ENCODE measurements around the gene HSPA6. TPM values are rescaled to one million over a fixed set of nuclear protein-coding genes. Genes with fewer than 3 reads are reported as not detected.
"Not testable (repeated sequence)": the region's sequence is repeated elsewhere in the genome, so short reads cannot be mapped to it uniquely, and the experiment has no call there.

HSPA6 gene
- polyA plus RNA-seq, 1 donor from 2014 or later, result 0.80 TPM

DNA sequence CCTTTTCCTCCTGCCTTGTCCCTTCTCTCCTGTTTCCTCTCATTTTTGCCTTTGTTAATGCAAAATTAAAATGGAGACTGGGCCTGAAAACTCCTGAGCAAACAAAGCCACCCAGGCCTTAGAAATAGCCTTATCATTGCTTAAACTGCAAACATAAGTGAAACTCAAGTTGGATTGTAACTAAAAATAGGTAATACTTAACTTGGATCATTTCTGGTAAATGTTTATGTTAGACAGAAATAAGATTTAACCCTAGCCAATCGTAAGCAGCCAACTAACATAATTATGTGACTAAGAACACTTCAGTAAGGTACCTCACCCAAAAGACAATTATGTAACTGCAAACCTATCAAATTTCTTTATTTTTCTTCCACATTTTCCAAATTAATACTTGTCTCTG, 10.4 kb upstream of the HSPA6 start:
- not testable (repeated sequence) for H3K36me3 Mint-ChIP-seq, H3K4me3 Mint-ChIP-seq, H3K27me3 Mint-ChIP-seq, H3K9me3 Mint-ChIP-seq, H3K4me1 Mint-ChIP-seq, H3K27ac Mint-ChIP-seq

DNA sequence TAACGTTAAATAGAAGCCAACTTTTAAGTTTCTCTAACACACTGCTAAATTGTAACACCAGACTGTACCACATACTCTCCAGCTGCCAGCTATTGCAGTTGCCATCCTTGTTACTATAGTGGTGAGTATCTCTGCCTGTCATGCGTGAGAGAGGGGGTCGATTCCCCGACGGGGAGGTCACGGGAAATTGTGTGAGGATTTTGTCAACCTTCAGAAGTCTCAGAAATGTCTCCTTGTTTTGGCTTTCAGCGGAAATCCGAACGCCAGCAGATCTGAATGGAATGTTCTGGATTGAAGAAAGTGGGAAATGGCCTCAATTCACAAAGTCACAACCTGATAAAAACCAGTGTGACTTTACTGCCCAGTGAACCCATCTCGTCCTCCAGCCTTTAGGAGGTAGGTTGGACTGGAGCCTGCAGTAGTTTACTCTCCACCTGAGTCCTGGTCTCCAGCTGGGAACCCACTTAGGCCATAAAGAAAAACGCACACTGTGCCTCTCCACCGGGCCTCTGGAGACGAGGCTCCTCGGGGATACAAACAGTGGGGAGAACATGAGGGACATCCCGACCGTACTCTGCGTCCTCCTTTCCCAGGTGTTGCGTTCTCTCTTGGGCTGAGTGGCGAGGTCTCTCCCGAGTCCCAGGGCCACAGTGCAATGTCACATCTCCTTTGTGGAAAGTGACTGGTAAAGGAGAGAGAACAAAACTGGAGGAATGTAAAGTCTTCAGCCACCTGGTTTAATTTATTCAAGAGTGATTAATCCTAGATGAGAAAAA, 1.1 kb upstream of the HSPA6 start:
- H3K9me3 Mint-ChIP-seq, H3K27me3 Mint-ChIP-seq, H3K36me3 Mint-ChIP-seq: not testable (repeated sequence)
- Mint-ChIP-seq H3K27ac (peak overlapping the region; percentile 98 to 100 (median 99)), H3K4me1 (peaks cover 0 to 12% (median 1%) of the 10 kb centered on the region in 3 donors), H3K4me3 (peak overlapping the region; percentile 89 to 98 (median 94))

DNA sequence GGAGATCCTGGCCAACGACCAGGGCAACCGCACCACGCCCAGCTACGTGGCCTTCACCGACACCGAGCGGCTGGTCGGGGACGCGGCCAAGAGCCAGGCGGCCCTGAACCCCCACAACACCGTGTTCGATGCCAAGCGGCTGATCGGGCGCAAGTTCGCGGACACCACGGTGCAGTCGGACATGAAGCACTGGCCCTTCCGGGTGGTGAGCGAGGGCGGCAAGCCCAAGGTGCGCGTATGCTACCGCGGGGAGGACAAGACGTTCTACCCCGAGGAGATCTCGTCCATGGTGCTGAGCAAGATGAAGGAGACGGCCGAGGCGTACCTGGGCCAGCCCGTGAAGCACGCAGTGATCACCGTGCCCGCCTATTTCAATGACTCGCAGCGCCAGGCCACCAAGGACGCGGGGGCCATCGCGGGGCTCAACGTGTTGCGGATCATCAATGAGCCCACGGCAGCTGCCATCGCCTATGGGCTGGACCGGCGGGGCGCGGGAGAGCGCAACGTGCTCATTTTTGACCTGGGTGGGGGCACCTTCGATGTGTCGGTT, 477 bp downstream of the HSPA6 start:
- peak overlapping the region; percentile 66 to 98 (median 89) for H3K4me3 Mint-ChIP-seq
- peak overlapping the region in 1 of 3 donors; percentile 53 for H3K27ac Mint-ChIP-seq
- H3K9me3 Mint-ChIP-seq, H3K27me3 Mint-ChIP-seq, H3K36me3 Mint-ChIP-seq: not testable (repeated sequence)
- H3K4me1 Mint-ChIP-seq, result peaks cover 0 to 13% (median 1%) of the 10 kb centered on the region in 3 donors

DNA sequence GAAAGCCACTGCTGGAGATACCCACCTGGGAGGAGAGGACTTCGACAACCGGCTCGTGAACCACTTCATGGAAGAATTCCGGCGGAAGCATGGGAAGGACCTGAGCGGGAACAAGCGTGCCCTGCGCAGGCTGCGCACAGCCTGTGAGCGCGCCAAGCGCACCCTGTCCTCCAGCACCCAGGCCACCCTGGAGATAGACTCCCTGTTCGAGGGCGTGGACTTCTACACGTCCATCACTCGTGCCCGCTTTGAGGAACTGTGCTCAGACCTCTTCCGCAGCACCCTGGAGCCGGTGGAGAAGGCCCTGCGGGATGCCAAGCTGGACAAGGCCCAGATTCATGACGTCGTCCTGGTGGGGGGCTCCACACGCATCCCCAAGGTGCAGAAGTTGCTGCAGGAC, 981 bp downstream of the HSPA6 start:
- H3K27me3 Mint-ChIP-seq, H3K9me3 Mint-ChIP-seq, H3K36me3 Mint-ChIP-seq: not testable (repeated sequence)
- Mint-ChIP-seq H3K4me1 (peaks cover 0 to 18% (median 0%) of the 10 kb centered on the region in 3 donors), H3K27ac (peak overlapping the region in 1 of 3 donors; percentile 53), H3K4me3 (peak overlapping the region in 3 of 4 donors; percentile 84 to 89 (median 89))

DNA sequence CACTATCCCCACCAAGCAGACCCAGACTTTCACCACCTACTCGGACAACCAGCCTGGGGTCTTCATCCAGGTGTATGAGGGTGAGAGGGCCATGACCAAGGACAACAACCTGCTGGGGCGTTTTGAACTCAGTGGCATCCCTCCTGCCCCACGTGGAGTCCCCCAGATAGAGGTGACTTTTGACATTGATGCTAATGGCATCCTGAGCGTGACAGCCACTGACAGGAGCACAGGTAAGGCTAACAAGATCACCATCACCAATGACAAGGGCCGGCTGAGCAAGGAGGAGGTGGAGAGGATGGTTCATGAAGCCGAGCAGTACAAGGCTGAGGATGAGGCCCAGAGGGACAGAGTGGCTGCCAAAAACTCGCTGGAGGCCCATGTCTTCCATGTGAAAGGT, 1.6 kb downstream of the HSPA6 start:
- Mint-ChIP-seq H3K4me1 (peaks cover 0 to 24% (median 0%) of the 10 kb centered on the region in 3 donors), H3K4me3 (peak overlapping the region in 1 of 4 donors; percentile 83)
- not testable (repeated sequence) for H3K27ac Mint-ChIP-seq, H3K9me3 Mint-ChIP-seq, H3K36me3 Mint-ChIP-seq, H3K27me3 Mint-ChIP-seq

DNA sequence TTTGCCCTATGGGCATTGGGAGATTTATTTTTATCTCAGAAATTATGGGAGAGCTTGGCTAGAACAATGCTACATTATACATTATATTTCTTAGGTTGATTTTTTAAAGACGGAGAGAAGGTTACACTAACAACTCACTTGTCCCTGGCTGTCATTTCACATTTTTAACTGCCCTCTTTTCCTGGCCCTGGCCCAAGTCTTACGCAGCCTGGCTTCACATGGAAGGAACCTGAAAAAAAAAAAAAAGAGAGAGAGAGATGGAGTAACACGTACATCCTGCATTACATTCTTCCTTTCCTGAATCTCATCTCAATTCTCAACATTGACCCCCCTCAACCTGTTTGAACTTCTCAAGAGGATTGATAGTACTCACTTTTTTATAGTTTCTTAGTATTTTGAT, 4.2 kb downstream of the HSPA6 start:
- H3K36me3 Mint-ChIP-seq, H3K27me3 Mint-ChIP-seq, H3K9me3 Mint-ChIP-seq: not testable (repeated sequence)
- Mint-ChIP-seq H3K4me1 (peaks cover 0 to 21% (median 1%) of the 10 kb centered on the region in 3 donors), H3K27ac (peak overlapping the region in 1 of 3 donors; percentile 46), H3K4me3 (peak overlapping the region in 1 of 4 donors; percentile 52)

DNA sequence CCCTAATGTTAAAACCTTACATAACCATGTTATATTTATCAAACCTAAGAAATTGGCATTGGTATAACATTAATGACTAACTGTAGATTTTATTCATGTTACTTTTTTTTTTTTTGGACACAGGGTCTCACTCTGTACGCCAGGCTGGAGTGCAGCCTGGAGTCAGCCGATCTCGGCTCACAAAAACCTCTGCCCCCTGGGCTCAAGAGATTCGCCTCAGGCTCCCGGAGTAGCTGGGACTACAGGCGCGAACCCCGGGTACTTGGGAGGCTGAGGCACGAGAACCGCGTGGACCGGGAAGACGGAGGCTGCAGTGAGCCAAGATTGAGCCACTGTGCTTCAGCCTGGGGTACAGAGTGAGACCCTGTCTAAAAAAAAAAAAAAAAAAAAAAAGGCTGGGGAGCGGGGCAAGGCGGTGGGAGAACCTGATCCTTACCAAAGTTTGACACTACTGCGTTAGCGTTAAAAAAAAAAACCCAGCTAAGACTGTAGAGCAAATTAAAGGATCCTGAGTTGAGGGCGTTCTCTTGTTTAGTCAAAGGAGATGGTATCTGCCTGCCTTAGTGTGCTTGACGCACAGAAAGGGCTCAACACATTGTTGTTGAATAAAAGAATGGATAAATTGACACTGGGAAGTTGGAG, 5.2 kb downstream of the HSPA6 start:
- Mint-ChIP-seq H3K27ac (peak overlapping the region; percentile 98 to 100 (median 98)), H3K4me3 (peak overlapping the region; percentile 93 to 99 (median 96)), H3K4me1 (peaks cover 0 to 16% (median 1%) of the 10 kb centered on the region in 3 donors)
- H3K27me3 Mint-ChIP-seq, H3K36me3 Mint-ChIP-seq, H3K9me3 Mint-ChIP-seq: not testable (repeated sequence)

DNA sequence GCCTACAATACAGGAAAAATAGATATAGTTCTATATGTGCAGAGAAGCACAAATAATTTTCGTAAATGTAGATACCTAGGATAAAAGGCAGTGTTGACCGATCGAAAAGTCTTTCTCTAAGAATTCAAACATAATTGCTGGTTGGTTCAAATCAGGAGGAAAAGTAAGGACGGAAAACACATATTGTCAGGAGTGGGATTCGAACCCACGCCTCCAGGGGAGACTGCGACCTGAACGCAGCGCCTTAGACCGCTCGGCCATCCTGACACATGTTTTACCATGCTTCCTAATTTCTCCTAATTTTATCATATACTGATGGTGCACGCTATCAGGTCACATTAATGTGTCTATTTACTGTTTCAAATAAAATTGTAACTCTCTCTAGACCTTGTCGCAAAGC, 5.8 kb downstream of the HSPA6 start:
- H3K9me3 Mint-ChIP-seq, H3K36me3 Mint-ChIP-seq, H3K27me3 Mint-ChIP-seq: not testable (repeated sequence)
- Mint-ChIP-seq H3K4me1 (peaks cover 0 to 16% (median 1%) of the 10 kb centered on the region in 3 donors), H3K4me3 (peak overlapping the region; percentile 93 to 99 (median 96)), H3K27ac (peak overlapping the region; percentile 98 to 100 (median 98))

DNA sequence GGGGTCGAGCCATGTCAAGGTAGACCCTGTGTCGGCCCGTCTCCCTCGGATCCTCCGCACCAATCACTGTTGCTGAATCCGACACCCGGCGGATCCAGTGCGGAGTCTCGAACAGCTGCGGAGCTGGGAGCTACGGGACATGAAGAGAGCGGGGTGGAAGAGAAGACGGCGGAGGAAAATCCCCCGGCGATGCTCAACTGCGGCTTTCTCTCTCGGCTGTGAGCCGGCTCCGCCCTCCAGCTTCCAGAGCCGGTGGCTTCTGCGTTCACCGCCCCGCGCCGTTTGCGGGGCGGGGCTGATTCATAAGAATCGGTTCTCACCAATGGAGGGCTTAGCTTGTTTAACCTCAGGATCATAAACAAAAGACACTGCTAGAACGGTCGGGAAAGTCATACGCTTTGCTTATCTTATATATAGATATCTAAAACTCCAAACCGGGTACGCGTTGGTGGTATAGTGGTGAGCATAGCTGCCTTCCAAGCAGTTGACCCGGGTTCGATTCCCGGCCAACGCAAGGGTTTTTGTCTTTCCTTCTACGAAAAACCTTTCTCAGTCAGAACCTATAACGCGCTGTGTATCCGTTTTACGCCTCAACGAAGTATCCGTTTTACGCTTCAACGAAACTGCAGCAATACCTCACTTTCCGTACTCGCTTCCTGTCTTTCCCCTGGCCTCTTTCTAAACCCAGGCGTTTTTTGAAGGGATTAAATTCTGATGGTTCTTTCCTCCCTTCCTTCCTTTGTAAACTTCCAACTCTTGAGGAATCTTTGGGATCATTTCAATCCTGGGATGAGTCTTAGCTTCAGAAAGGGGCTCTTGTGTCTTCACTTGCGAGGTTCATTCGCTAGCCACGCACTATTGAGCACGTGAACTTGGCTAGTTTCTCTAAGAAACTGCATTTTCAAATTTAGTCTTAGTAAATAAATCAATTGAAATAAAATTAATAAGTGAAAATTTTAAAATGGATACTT, 6.6 kb downstream of the HSPA6 start:
- peak overlapping the region; percentile 93 to 99 (median 96) for H3K4me3 Mint-ChIP-seq
- H3K27ac Mint-ChIP-seq, result peak overlapping the region; percentile 98 to 100 (median 98)

DNA sequence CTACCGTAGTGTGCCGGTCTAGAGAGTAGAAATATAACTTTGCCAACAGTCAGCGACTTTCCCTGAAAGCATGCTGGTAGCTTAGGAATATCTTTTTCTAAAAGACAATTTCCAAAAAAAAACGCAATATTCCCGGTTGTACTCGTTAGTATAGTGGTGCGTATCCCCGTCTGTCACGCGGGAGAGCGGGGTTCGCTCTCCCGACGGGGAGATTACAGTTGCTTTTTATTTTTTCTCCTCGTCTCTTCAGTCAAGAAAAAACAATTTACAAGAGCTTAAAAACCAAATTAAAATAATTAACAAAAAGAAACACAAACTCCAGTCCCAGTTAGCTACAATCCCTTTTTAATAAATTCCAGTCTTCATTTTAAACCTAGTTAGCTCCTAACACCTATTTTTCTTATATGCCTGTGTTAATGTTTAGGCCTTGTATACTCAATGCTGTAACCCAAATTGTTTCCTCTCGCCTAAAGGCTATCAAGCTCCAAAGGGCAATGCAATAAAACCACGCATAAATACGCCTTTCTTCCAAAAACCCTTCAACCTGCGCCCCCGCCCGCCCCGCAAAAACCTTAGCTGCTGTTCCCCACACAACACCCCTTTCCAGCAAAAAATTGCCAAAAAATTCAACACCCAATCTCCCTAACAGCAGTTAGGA, 7.8 kb downstream of the HSPA6 start:
- H3K4me1 Mint-ChIP-seq, result peaks cover 0 to 16% (median 1%) of the 10 kb centered on the region in 3 donors
- H3K4me3 Mint-ChIP-seq, result peak overlapping the region in 2 of 4 donors; percentile 79 to 80
- no peaks in the 10 kb centered on the region for H3K27me3 Mint-ChIP-seq
- H3K27ac Mint-ChIP-seq, result peak overlapping the region in 2 of 3 donors; percentile 63 to 78
- H3K36me3 Mint-ChIP-seq, result peaks cover 1% of the 10 kb centered on the region
- peaks cover 0 to 4% (median 0%) of the 10 kb centered on the region in 3 donors for H3K9me3 Mint-ChIP-seq

More for the DNA sequence above, 6.6 kb downstream of the HSPA6 start:
- not testable (repeated sequence) for H3K9me3 Mint-ChIP-seq, H3K27me3 Mint-ChIP-seq, H3K36me3 Mint-ChIP-seq
- H3K4me1 Mint-ChIP-seq, result peaks cover 0 to 16% (median 1%) of the 10 kb centered on the region in 3 donors

DNA sequence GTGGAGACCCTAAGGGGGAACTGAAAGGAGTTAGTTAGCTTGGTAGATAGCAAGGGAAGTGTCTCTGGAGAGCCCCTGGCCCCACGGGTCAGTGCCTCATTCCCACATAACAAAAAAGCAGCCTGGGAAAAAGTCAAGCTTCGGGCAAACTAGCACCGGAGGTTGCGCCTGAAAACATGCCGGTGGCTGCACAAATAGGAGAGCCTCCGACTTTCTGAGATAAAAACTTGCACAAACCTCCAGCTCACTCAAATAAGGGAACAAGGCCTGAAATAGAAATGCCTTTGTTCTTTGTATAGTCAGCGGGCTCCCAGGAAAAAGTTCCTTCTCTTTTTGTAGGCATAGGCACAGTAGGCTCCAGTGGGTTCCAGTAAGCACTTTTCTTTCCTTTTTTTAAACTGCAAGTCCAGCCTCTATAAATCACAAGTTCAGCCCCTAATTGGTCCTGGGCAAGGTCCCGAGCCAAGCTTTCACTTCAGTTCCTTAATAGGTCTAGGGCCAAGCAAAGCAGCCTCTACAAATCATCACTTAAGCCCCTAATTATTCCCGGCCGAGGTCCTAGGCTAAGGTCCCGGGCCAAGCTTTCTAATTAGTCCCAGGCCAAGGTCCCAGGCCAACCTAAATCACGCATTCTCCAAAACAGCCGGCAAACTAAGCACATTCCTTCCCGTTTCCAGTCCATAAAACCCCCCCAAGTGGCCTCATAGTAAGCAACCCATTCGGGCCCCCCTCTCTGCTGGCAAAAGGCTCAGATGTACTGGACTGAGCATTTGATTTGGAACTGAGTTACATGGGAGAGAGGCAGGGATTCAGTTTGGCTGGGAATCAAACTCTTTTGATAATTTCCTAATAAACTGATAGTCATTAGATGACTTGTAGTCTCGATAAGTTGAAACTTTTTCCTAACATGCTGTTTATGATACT, 8.6 kb downstream of the HSPA6 start:
- peaks cover 0 to 16% (median 1%) of the 10 kb centered on the region in 3 donors for H3K4me1 Mint-ChIP-seq

DNA sequence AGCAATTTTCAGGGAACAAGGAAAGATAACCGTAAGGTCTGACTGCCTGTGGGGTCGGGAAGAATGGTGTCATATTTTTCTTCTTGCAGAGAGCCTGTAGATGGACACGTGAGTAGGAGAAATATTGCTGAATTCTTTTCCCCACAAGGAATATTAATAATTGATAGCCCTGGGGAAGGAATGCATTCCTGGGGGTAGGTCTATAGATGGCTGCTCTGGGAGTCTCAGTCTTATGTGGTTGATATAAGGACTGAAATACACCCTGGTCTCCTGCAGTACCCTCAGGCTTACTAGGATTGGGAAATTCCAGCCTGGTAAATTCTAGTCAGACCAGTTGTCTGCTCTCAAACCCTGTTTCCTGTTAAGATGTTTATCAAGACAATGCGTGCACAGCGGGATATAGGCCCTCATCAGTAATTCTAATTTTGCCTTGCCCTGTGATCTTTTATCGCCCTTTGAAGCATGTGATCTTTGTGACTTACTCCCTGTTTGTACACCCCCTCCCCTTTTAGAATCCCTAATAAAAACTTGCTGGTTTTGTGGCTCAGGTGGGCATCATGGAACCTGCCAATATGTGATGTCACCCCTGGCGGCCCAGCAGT, 12.8 kb downstream of the HSPA6 start:
- not testable (repeated sequence) for H3K27me3 Mint-ChIP-seq, H3K9me3 Mint-ChIP-seq, H3K36me3 Mint-ChIP-seq
- H3K4me1 Mint-ChIP-seq, result peaks cover 6 to 22% (median 21%) of the 10 kb centered on the region in 3 donors
- peak overlapping the region in 1 of 3 donors; percentile 65 for H3K27ac Mint-ChIP-seq
- H3K4me3 Mint-ChIP-seq, result peak overlapping the region in 1 of 4 donors; percentile 44

More for the DNA sequence above, 8.6 kb downstream of the HSPA6 start:
- H3K4me3 Mint-ChIP-seq, result peak overlapping the region in 1 of 4 donors; percentile 79
- H3K27me3 Mint-ChIP-seq, H3K9me3 Mint-ChIP-seq, H3K36me3 Mint-ChIP-seq: not testable (repeated sequence)
- H3K27ac Mint-ChIP-seq, result peak overlapping the region in 2 of 3 donors; percentile 63 to 78

DNA sequence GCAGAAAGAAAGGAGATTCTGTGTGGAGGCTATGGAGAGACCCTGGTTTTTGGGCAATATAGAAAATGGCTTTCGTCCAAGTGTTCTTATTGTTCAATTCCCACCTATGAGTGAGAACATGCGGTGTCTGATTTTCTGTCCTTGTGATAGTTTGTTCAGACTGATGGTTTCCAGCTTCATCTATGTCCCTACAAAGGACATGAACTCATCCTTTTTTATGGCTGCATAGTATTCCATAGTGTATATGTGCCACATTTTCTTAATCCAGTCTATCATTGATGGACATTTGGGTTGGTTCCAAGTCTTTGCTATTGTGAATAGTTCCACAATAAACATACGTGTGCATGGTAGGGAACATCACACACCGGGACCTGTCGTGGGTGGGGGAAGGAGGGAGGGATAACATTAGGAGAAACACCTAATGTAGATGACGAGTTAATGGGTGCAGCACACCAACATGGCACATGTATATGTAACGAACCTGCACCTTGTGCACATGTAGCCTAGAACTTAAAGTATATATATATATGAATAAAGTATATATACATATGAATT, 14.7 kb downstream of the HSPA6 start:
- not testable (repeated sequence) for H3K9me3 Mint-ChIP-seq, H3K36me3 Mint-ChIP-seq, H3K27me3 Mint-ChIP-seq
- Mint-ChIP-seq H3K4me1 (peaks cover 6 to 27% (median 25%) of the 10 kb centered on the region in 3 donors), H3K4me3 (peak overlapping the region in 2 of 4 donors; percentile 41 to 97), H3K27ac (peak overlapping the region in 2 of 3 donors; percentile 70 to 98)
